Stimulated activated CD8-positive, alpha-beta memory T cell treated with anti-CD3 and anti-CD28 coated beads, Interleukin-15, amount 100 ng/mL, for 24 hours (primary cell): Measurements from ENCODE around the gene MYBPC2.
"Not testable (repeated sequence)": the region's sequence is repeated elsewhere in the genome, so short reads cannot be mapped to it uniquely, and the experiment has no call there.

ENCODE experiments used
- DNase-seq: peaks from one replicate; pipeline ENCODE4 v3.0.0-alpha.2; 2020; ENCODE audit warnings: low read depth

MYBPC2 gene

DNA sequence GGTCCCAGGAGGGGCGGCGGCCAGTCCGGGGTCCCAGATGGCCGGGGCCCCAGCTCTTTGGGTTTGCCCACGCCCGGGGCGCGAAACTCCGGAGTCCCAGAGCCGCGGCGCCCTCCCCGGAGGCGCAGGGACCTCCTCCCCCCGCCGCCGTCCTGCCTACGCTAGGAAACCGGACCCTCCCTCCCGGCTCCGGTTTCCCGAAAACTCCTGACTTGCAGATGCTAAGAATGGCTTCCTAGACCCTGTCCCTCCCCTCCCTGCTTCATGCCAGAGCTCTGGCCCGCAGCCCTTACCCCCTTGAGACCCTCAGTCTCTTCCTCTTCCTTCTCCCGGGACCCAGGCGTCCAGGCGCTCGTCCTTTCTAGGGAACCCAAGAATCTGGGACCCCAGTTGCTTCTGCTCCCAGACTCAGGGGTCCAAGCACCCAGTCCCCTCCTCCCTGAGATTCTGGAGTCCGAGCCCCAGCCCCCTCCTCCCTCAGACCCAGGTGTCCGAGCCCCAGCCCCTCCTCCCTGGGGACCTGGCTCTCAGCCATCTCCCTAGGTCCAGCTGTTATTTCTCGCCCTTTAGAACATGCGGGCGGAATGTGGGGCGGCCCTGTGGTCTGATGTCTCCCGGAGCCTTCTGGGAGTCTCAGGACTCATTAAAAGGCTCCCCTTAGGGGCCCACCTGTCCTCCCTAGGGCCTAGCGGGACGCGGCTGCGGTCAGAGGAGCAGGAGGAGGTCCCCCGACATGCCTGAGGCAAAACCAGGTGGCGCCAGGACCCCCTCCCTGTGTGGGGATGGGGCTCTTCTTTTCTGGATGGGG is at the start of gene MYBPC2:
Gene MYBPC2, plus strand, starts transcription at position 672 of the 808 bp plus-strand sequence. Its CDS starts 62 bp downstream, at position 734.
- no peak for DNase-seq

DNA sequence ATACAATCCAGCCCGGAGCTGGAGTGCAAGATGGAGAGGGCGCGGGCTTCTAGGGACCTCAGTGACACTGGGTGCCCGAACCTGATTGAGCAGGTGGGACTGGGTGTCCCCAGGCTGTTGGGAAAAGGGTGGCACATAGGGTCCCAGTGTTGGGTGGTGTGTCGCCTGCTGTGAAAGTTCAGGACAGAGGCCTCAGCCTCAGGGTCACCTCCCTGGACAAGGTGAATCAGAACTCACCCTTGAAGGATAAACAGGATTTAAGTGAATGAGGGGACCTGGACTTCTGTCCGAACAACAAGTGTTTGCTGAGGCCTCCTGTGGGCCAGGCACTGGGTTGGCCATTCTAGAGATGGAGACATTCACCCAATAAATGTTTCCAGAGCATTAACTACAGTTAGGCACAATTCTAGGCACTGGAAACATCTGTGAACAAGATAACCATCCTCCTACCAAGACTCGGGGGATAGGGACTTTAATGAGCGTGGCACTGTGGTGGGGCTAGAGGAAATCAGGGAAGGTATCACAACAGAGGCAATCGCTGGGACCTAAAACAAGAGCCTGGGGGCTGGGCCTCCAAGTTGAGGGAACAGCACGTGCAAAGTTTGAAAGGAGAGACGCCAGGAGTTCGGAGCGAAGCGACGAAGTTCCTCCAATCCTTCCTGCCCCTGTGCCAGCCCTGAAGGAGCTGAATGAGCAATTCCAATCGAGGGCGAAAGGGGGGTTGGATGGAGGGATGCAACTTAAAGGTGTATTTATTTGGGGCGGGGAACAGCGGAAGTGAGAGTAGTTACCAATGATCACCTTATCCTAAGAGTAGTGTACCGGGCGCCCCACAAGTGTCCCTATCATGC is 49.5 kb upstream of the MYBPC2 start:
- no peak for DNase-seq

DNA sequence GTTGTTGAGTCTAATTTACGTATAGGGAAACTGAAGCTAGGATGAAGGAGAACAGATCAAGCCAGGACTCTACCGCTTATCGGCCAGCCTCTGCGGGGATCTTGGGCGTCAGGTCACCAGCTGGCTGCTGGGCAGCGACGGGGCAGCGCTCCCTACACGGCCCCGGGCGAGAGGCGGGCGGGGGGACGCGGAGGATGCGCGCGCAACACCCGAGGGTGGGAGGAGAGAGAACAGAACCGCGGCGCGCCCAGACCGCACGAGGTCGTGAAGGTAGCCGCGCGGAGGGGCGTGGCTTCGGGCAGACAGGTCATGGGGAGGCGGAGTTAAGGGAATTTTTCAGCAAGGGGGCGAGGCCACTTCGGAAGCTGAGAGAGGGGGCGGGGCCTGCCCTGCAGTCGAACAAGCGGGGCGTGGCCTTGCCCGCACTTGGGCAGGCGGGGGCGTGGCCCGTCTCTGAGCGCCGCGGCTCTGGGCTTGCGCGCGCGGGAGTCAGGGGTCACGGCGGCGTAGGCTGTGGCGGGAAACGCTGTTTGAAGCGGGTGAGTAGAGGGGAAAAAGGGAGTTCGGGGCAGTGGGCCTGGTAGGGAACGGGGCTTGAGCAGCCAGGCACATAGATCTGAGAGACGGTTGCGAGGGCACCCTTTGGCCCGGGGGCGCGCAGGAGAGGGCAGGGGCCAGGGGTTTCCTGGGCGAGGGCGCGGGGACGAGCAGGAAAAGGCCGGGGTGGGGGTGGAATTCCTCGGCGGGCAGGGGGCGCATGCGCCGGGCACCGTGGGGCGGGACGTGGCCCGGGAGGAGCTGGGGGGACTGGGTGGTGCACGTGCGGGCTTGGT is 48.6 kb upstream of the MYBPC2 start, which contains the start of gene POLD1:
Gene POLD1, plus strand, starts transcription at position 496 of the 833 bp plus-strand sequence. CDS start 14,505 bp downstream, outside the sequence.
- peak; percentile 96 for DNase-seq

DNA sequence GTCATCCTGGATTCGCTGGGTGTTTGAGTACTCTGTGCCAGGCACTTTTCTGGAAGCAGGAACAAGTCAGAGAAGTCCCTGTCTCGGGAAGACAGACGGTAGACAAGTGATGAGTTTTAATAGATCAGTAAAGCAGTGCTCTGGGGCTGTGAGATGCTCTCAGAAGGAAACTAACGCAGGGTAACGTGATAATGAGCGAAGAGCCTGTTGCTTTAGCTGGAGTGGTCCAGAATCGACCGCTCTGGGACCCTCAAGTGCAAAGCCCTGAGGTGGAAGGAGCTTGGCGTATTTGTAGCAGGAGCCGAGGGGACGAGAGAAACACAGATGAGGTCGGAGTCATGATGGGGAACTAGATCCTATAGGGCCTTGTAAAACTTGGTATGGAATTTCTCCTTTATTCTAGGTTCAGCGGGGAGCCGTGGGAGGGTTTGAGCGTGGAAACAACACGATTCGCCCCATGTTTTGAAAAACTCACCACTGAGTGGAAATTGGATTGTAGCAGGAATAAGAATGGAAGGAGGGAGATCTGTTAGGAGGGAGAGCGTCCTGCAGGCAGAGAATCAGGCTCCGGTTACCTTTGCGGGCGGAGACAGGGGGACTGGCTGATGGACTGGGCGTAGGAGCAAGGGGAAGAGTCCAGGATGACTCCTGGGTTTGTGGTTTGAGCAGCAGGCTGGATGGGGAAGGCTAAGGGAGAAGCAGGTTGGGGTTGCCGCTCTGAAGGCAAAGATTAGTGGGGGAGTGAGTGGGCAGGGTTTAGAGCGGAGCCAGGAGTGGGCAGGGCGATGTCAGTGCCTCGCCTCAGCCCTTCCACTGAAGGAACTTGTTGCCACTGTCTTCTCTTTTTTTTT is 47.8 kb upstream of the MYBPC2 start:
- DNase-seq = no peak

DNA sequence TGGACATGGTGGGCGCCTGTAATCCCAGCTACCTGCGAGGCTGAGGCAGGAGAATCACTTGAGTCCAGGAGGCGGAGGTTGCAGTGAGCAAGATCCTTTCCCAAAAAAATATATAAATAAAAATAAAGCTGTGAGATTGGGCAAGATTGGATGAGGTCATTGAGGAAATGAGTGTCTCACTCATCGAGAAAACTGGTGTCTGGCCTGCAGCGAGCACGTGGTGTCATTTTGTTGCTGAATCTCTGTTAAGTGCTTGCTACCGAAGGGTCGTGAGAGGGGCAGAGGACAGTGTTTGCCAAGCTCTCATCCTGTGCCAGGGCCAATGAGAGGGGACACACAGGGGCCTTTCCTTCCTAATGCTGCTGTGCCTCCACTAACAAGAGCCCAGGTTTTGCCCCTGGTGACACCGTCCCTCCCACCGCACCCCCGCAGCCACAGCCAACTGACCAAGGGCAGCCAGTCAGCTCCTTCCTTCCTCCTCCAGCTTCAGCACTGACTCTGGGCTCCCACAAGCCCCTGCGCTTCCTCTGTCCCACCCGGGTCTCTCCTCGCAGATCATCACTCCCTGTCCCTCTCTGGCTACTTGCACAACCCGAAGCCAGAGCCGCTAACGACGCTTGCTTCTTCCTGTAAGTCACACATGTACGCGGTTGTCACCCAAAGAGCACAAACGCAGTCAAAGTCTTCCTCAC is 45.4 kb upstream of the MYBPC2 start:
- DNase-seq = no peak

DNA sequence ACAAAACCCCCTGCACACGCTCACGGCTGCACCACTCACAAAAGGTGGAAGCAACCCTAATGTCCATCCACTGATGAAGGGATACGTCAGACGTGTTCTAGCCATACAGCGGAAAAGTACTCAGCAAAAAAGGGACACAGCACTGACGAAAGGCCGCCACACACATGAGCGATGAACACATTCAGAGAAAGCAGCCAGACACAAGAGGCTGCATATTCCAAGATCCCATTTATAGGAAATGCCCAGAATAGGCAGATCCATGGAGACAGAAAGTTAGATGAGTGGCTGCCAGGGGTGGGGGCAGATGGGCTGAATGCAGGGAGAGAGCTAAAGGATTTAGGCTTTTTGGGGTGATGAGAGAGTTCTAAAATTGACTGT is 44.8 kb upstream of the MYBPC2 start:
- no peak for DNase-seq

DNA sequence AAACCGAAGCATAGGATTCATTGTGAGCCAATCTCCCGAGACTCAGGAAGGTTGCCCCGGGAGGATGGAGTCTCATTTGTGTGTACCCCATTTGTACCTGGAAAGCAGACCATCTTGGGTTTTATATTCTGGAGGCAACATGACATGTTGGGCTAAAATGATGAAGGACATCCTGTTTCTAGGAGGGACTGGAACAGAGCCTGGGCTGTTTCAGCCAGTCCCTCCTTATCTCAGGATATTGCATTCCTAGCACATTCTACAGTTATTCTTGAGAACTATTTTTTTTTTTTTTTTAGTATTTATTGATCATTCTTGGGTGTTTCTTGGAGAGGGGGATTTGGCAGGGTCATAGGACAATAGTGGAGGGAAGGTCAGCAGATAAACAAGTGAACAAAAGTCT is 42.4 kb upstream of the MYBPC2 start:
- not testable (repeated sequence) for DNase-seq

DNA sequence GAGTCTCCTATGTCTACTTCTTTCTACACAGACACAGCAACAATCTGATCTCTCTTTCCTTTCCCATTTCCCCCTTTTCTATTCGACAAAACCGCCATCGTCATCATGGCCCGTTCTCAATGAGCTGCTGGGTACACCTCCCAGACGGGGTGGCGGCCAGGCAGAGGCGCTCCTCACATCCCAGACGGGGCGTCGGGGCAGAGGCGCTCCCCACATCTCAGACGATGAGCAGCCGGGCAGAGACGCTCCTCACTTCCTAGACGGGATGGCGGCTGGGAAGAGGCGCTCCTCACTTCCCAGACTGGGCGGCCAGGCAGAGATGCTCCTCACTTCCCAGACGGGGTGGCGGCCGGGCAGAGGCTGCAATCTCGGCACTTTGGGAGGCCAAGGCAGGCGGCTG is 41.7 kb upstream of the MYBPC2 start:
- DNase-seq = not testable (repeated sequence)

DNA sequence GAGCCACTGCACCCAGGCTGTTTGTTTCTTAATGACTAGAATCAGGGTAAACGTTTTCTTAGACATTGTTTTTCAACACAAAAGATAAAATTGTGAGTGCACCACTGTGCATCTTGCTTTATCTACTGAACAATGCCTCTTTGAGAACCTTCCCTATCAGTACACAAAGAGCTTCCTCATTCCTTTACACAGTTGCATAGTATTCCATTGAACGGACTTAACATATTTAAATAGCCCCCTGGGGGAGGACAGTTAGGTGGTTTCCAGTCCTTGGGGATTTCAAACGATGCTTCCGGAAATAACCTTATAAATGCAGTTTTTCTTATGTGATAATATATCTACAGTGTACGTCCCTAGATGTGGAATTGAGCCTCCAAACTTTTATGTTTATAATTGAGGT is 39.9 kb upstream of the MYBPC2 start:
- no peak for DNase-seq

DNA sequence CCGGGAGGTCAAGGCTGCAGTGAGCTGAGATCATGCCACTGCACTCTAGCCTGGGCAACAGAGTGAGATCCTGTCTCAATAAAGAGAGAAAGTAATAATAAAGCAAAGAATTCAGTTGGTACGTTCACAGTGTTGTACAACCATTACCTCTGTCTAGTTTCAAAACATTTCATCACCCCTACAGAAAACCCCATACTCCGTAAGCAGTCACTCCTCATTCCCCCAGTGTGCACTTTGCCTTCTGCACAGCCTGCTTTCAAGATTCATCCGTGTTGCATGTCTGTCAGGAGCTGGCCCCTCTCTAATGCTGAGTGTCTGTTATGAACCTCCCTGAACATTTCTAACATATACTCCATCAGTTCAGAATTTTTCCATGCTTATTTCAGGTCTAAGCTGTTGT is 39.1 kb upstream of the MYBPC2 start:
- no peak for DNase-seq

DNA sequence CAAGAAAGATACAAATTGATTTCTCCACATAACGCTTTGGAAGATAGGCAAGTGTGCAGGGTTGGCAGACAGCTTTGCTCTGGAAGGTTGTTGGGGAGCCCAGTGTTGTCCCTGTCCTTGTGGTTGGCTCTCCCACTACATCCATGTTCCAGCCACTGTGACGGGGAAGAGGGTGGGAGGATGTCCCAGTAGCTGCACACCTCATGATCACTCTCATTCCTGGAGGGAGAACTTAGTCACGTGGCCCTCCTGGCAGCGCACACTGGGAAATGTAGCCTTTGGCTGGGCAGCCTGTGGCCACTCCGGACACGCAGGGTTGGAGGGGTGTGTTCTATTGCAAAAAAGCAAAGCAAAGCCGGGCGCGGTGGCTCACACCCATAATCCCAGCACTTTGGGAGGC is 38.7 kb upstream of the MYBPC2 start:
- DNase-seq = no peak

DNA sequence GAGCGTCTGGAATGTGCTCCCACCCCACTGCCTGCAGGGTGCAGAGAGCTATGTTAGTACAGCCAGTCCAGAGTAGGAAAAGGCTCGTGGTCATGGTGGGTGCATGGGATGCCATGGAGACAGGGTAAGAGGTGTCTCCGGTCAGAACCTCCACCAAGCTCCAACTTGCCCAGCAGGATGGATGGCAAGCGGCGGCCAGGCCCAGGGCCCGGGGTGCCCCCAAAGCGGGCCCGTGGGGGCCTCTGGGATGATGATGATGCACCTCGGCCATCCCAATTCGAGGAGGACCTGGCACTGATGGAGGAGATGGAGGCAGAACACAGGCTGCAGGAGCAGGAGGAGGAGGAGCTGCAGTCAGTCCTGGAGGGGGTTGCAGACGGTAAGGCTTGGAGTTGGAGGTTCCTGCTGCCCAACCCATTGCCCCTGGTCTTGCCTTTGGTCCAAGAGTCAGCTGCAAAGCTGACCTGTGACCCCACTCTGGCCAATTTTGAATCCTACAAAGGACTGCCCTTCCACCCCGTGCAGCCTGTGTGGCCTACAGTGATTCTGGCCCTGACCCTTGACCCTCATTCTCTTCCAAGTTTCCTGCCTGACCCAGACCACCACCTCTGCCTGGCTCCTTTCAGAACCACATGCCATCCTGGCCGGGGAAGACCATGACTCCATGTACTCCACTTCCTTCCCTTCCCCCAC is 33.9 kb upstream of the MYBPC2 start:
- no peak for DNase-seq

DNA sequence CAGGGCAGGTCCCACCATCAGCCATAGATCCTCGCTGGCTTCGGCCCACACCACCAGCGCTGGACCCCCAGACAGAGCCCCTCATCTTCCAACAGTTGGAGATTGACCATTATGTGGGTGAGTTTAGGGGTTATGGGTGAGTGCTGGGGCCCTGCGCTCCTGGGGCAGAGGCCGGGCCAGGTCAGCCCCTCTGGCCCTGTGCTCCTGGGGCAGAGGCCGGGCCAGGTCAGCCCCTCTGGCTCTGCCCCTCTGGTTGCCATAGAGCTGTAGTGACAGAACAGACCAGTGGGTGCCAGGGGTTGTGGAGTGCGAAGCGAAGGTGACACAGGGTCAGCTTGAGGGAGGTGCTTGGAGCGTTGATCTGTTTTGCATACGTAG is 33.3 kb upstream of the MYBPC2 start:
- DNase-seq = no peak

DNA sequence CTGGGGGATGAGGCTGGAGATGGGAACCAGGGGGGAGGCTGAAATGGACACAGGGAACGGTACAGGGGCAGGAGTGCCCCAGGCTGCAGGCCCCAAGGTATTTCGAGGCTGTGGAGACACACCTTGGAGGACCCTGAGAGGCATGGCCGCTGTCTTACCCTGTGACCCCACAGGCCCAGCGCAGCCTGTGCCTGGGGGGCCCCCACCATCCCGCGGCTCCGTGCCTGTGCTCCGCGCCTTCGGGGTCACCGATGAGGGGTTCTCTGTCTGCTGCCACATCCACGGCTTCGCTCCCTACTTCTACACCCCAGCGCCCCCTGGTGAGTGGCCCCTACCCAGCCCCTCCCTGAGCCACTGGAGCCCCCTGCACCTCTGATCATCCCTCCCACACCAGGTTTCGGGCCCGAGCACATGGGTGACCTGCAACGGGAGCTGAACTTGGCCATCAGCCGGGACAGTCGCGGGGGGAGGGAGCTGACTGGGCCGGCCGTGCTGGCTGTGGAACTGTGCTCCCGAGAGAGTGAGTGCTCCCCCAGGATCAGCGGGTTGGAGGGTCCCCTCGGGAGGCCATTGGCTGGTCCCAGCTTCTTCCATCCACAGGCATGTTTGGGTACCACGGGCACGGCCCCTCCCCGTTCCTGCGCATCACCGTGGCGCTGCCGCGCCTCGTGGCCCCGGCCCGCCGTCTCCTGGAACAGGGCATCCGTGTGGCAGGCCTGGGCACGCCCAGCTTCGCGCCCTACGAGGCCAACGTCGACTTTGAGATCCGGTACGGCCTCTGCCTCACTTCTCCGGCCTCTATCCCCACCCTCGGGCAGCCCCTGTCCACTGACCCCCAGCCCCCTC is 30.9 kb upstream of the MYBPC2 start:
- no peak for DNase-seq

DNA sequence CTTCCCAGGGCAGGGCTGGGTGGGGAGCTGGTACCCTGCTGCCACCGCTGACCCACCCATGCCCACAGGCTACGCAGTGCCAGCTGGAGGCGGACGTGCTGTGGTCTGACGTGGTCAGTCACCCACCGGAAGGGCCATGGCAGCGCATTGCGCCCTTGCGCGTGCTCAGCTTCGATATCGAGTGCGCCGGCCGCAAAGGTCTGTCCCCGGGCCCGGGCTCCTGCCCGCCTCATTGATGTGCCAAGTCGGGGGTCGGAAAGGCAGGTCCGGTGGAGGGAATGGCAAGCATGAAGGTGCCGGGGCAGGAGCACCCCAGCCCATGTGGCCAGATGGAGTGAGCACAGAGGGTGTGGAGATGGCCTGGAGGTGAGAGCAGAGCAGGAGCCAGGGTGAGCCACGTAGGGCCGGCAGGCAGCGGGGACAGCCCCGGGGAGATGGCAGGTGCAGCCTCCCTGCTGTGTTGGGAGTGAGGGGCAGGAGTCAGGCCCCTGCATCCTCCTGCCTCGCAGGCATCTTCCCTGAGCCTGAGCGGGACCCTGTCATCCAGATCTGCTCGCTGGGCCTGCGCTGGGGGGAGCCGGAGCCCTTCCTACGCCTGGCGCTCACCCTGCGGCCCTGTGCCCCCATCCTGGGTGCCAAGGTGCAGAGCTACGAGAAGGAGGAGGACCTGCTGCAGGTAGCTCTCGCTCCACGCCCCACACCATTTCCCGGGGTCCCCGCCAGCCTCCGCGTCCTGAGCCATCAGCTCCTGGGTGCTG is 30.0 kb upstream of the MYBPC2 start:
- no peak for DNase-seq

DNA sequence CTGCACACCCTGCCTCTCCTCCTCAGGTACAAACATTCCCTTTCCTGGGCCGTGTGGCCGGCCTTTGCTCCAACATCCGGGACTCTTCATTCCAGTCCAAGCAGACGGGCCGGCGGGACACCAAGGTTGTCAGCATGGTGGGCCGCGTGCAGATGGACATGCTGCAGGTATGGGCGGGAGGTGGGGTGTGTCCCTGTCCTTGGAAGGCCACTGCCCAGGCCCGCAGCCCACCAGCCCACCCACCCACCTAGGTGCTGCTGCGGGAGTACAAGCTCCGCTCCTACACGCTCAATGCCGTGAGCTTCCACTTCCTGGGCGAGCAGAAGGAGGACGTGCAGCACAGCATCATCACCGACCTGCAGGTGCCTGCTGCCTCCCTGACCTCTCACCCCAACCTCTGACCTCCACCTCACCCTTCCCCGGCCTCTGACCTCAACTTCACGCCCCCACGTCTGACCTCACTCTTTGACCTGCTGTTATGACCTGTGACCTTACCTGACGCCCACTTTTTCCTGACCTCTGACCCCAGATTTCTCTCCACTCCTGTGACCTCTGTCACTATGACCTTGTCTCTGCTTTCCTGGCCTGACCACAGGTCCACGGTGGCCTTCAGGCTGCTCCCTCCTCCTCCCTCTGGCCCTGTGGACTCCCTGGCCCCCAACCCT is 26.4 kb upstream of the MYBPC2 start:
- no peak for DNase-seq

DNA sequence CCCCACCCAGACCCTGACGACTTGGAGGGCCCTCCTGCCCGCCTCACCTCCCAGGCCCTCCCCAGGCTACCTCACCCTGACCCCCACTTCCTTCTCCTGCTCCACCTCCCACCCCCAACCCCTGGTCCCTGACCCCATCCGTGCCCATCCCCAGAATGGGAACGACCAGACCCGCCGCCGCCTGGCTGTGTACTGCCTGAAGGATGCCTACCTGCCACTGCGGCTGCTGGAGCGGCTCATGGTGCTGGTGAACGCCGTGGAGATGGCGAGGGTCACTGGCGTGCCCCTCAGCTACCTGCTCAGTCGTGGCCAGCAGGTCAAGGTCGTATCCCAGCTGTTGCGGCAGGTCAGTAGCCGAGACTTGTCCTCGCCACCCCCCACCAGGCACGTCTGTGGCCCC is 25.9 kb upstream of the MYBPC2 start:
- DNase-seq = no peak

DNA sequence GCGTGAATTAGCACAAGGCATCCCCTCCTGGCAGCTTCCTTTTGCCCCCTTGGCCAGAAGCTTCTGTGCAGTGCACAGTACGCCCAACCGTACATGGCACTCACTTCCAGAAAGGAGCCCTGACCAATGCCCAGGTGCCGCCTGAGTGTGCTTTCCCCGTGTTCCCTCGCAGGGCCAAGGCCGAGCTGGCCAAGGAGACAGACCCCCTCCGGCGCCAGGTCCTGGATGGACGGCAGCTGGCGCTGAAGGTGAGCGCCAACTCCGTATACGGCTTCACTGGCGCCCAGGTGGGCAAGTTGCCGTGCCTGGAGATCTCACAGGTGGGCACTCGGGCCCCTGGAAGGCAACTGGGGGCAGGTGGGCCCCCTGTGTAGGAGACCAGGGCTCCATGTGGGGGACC is 23.3 kb upstream of the MYBPC2 start:
- no peak for DNase-seq
